GM23248 (cell line): ENCODE results near the gene OLIG1.

ENCODE experiments used
- EZH2 ChIP-seq: fragments of 200-600 bp; sonication (generic); IDR thresholded peaks from 2 replicates; pipeline ENCODE4 v1.6.1; 2018; ENCODE audit warnings: antibody characterized with exemption, mild to moderate bottlenecking; ENCODE audit not compliant: insufficient read depth, poor library complexity, severe bottlenecking
- EZH2phosphoT487 ChIP-seq: fragments of 200-600 bp; sonication (generic); IDR thresholded peaks from 2 replicates; pipeline ENCODE4 v1.6.1; 2018; ENCODE audit warnings: antibody characterized with exemption, moderate library complexity, mild to moderate bottlenecking, low read depth; ENCODE audit not compliant: insufficient read depth

DNA sequence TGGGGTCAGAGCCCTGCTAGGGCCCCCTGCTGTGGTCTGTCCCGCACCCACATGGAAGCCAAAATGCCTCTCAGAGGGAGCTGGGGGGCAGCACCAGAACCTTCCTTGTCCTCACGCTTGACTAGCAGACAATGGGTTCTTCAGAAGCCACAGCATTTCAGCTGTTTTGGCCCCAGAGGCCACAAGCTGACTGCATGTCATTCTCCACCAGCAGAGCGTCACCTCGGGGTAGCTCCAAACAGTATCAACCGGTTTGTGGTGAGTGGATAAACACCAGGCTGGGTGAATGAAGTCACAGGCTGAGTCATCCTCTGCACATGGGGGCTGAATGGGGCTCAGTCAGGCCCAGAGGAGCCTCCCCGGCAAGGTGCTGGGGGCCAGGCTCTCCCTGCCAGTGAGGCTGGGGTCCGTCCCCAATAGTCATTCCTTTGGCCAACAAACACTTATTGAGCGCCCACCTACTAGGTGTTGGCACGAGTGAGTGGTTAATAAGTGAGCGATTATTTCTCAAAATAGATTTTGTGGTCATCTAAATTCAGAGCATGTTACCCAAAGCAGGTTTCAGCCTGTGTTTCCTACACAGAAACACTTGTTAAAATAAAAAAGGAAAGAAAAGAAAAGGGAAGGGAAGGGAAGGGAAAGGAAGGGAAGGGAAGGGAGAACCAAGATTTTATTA lies 9.1 kb downstream of the OLIG1 start:
- TF ChIP-seq EZH2phosphoT487 (no peak), EZH2 (no peak)
